LNCAP (cell line): ENCODE measurements around the gene SHROOM4.

Source experiments
- CTCF ChIP-seq: fragments of 450-650 bp; IDR thresholded peaks from 2 replicates; pipeline ENCODE4 v1.5.1; 2017; ENCODE audit warnings: mild to moderate bottlenecking

SHROOM4 gene

GRCh38 chrX:50812995-50813842 is 775 bp downstream of the SHROOM4 start:
- no peak for TF ChIP-seq CTCF

- no peak for TF ChIP-seq CTCF
Observed at GRCh38 chrX:50805276-50805675, 8.7 kb downstream of the SHROOM4 start.

GRCh38 chrX:50801135-50801534 is 12.9 kb downstream of the SHROOM4 start:
- TF ChIP-seq CTCF, result no peak

- TF ChIP-seq CTCF, result no peak
Observed at GRCh38 chrX:50799531-50799961, 14.4 kb downstream of the SHROOM4 start.

- no peak for TF ChIP-seq CTCF
Observed at GRCh38 chrX:50798783-50799182, 15.2 kb downstream of the SHROOM4 start.

- no peak for TF ChIP-seq CTCF
Observed at GRCh38 chrX:50787099-50787498, 26.9 kb downstream of the SHROOM4 start.

GRCh38 chrX:50780144-50780543 is 33.9 kb downstream of the SHROOM4 start:
- TF ChIP-seq CTCF, result no peak
